Activated T-helper 1 cell treated with anti-CD3 and anti-CD28 coated beads, Interleukin-12 subunit alpha, Interleukin-12 subunit beta, Interleukin-2, Interleukin-4 antibody, amounts not matched to agents 30 ng/mL and 10 ng/mL and 1 ng/mL, durations not matched to agents 14 hours and 24 hours and 36 hours (primary cell): Measurements from ENCODE around the gene ZNF529. TPM values are rescaled to one million over a fixed set of nuclear protein-coding genes. Genes with fewer than 3 reads are reported as not detected.

Experiments used
- total RNA-seq: library from RNA; stranded (reverse); gene quantifications from 2 replicates; pipeline ENCODE4 v1.2.3, GENCODE V29; 2022

Gene ZNF529
- total RNA-seq, 1 donor from 2014 or later: 20.3 TPM

Other genes starting within 250 kb of the ZNF529 start
- 0.83 and 1.7 TPM in 2 replicates for gene ZFP14, start 194.1 kb downstream of the ZNF529 start, total RNA-seq
- 5.1 and 5.3 TPM in 2 replicates for gene ZFP82, start 154.6 kb downstream of the ZNF529 start, total RNA-seq
- gene ZNF566, start 83.7 kb downstream of the ZNF529 start, total RNA-seq: 6.9 and 8.7 TPM in 2 replicates
- gene ZNF260, start 45.0 kb downstream of the ZNF529 start, total RNA-seq: 7.5 and 8.9 TPM in 2 replicates
- gene ZNF382, start 32.0 kb upstream of the ZNF529 start, total RNA-seq: 10.2 and 10.8 TPM in 2 replicates
- gene ZNF461, start 93.5 kb upstream of the ZNF529 start, total RNA-seq: 5.5 and 6.8 TPM in 2 replicates
- 5.8 and 8.5 TPM in 2 replicates for gene ZNF567, start 114.3 kb upstream of the ZNF529 start, total RNA-seq
- gene ZNF850, start 199.5 kb upstream of the ZNF529 start, total RNA-seq: 3.2 and 3.7 TPM in 2 replicates